GM18907 (cell line): ENCODE results near the gene PTPN14.
A peak's percentile ranks its signal among the peaks of the same experiment; 100 is the strongest.

Experiments used
- ATAC-seq: cut with Tn5 transposase; IDR thresholded peaks from one replicate; pipeline ENCODE4 v1.9.1; 2021; ENCODE audit warnings: mild to moderate bottlenecking, moderate library complexity; ENCODE audit not compliant: unreplicated experiment

The PTPN14 gene

GRCh38 chr1:214458541-214458940 is 92.9 kb downstream of the PTPN14 start:
- no peak for ATAC-seq

- ATAC-seq: no peak
These were observed 95.2 kb downstream of the PTPN14 start for GRCh38 chr1:214455971-214456867.

- no peak for ATAC-seq
These were observed 95.9 kb downstream of the PTPN14 start for GRCh38 chr1:214455479-214455878.

GRCh38 chr1:214454569-214455396 is 96.6 kb downstream of the PTPN14 start:
- no peak for ATAC-seq

- ATAC-seq: no peak
These were observed 98.2 kb downstream of the PTPN14 start for GRCh38 chr1:214453109-214453722.

GRCh38 chr1:214452152-214452784 is 99.1 kb downstream of the PTPN14 start:
- no peak for ATAC-seq

GRCh38 chr1:214451596-214451995 is 99.8 kb downstream of the PTPN14 start:
- no peak for ATAC-seq

GRCh38 chr1:214449371-214449770 is 102.0 kb downstream of the PTPN14 start:
- no peak for ATAC-seq

GRCh38 chr1:214448536-214448935 is 102.9 kb downstream of the PTPN14 start:
- no peak for ATAC-seq

GRCh38 chr1:214447557-214447871 is 103.9 kb downstream of the PTPN14 start:
- ATAC-seq: no peak

GRCh38 chr1:214446772-214447556 is 104.4 kb downstream of the PTPN14 start:
- peak; percentile 81 for ATAC-seq

GRCh38 chr1:214445831-214446614 is 105.4 kb downstream of the PTPN14 start:
- ATAC-seq: no peak

GRCh38 chr1:214445199-214445598 is 106.2 kb downstream of the PTPN14 start:
- no peak for ATAC-seq

GRCh38 chr1:214444182-214444939 is 107.0 kb downstream of the PTPN14 start:
- no peak for ATAC-seq

- ATAC-seq: no peak
These were observed 110.3 kb downstream of the PTPN14 start for GRCh38 chr1:214441119-214441518.

- no peak for ATAC-seq
These were observed 111.0 kb downstream of the PTPN14 start for GRCh38 chr1:214440219-214440965.

GRCh38 chr1:214439352-214440119 is 111.9 kb downstream of the PTPN14 start:
- peak; percentile 82 for ATAC-seq
